GM18505 (cell line): ENCODE results near the gene TRIM31.

Experiments used
- ATAC-seq: cut with Tn5 transposase; IDR thresholded peaks from one replicate; pipeline ENCODE4 v1.9.1; 2021; ENCODE audit not compliant: unreplicated experiment
- POLR2A ChIP-seq: IDR thresholded peaks from 4 replicates; pipeline ENCODE4 v1.6.1; 2011; ENCODE audit warnings: borderline replicate concordance; ENCODE audit not compliant: insufficient read depth, insufficient read length; ENCODE audit errors: extremely low read depth

The TRIM31 gene

GRCh38 chr6:30113841-30114240 lies 951 bp upstream of the TRIM31 start:
- no peak for ATAC-seq
- TF ChIP-seq POLR2A = no peak

- no peak for ATAC-seq
- no peak for TF ChIP-seq POLR2A
These were observed 392 bp downstream of the TRIM31 start for GRCh38 chr6:30112402-30112994.

GRCh38 chr6:30111266-30111856 lies 1.5 kb downstream of the TRIM31 start:
- ATAC-seq = no peak
- no peak for TF ChIP-seq POLR2A

GRCh38 chr6:30104661-30105060 lies 8.2 kb downstream of the TRIM31 start:
- ATAC-seq = no peak

GRCh38 chr6:30103872-30104179 lies 9.1 kb downstream of the TRIM31 start:
- no peak for ATAC-seq
- TF ChIP-seq POLR2A = no peak

More at GRCh38 chr6:30104661-30105060, 8.2 kb downstream of the TRIM31 start:
- no peak for TF ChIP-seq POLR2A

GRCh38 chr6:30102970-30103871 lies 9.7 kb downstream of the TRIM31 start:
- no peak for TF ChIP-seq POLR2A
- ATAC-seq = no peak

GRCh38 chr6:30102414-30102969 lies 10.4 kb downstream of the TRIM31 start:
- no peak for ATAC-seq
- TF ChIP-seq POLR2A = no peak

- no peak for TF ChIP-seq POLR2A
- ATAC-seq = no peak
These were observed 11.2 kb downstream of the TRIM31 start for GRCh38 chr6:30101444-30102413.

GRCh38 chr6:30100585-30101443 lies 12.1 kb downstream of the TRIM31 start:
- no peak for TF ChIP-seq POLR2A
- no peak for ATAC-seq

- no peak for ATAC-seq
- TF ChIP-seq POLR2A = no peak
These were observed 12.7 kb downstream of the TRIM31 start for GRCh38 chr6:30100154-30100553.

GRCh38 chr6:30097902-30098768 lies 14.8 kb downstream of the TRIM31 start:
- TF ChIP-seq POLR2A = no peak
- no peak for ATAC-seq
